K562 (cell line): ENCODE data around the gene MAML3. TPM values are rescaled to one million over a fixed set of nuclear protein-coding genes. Genes with fewer than 3 reads are reported as not detected.

Source experiments
- ATAC-seq: fragments of 200-7000 bp; cut with Tn5 transposase; 3 replicates; pipeline ENCODE4 v1.9.1; 2020; ENCODE audit warnings: moderate library complexity
- BruUV-seq: library from RNA; stranded (reverse); fragments of 400-500 nt; replicated peaks from 2 replicates; lab custom pipeline; 2021; lab: Mats Ljungman, UMichigan
- CTCF ChIA-PET: fragments of 300-600 bp; formaldehyde crosslinking; extraction: SDS; loops from one replicate; lab custom pipeline; 2021; ENCODE audit warnings: low intra/inter-chr PET ratio; lab: Yijun Ruan, JAX
- POLR2A ChIA-PET: fragments of 300-600, 350-650 bp; sonication (Branson Sonifier 250); formaldehyde crosslinking; extraction: SDS; loops from one replicate; lab custom pipeline; 2021; ENCODE audit warnings: antibody characterized with exemption, inconsistent platforms; lab: Yijun Ruan, JAX
- DNase-seq, 4 experiments: peaks; one replicate each; pipeline versions ENCODE4 v3.0.0 to v3.0.0-alpha.2; 2011 to 2018; ENCODE audit warnings: low spot score in 3 of 4, mixed read lengths in 3 of 4; ENCODE audit errors: extremely low read depth in 1 of 4
- FAIRE-seq: peaks from 2 replicates; lab custom pipeline; 2011; peaks lifted over from hg19 to GRCh38; lab: Jason Lieb, UNC
- H2AFZ ChIP-seq: 2 replicates; pipeline ENCODE4 v1.6.0; 2011; ENCODE audit warnings: low read depth, low read length, control low read depth, inconsistent platforms
- H3K27ac ChIP-seq: fragments of 200-600 bp; 3 replicates; pipeline ENCODE4 v1.8.0; 2011; ENCODE audit warnings: low read depth, mild to moderate bottlenecking, control low read depth, inconsistent platforms, low read length, moderate library complexity, mixed read lengths; ENCODE audit errors: extremely low read depth
- H3K27me3 ChIP-seq, 2 experiments: fragments of 300-600 bp in 1 of 2; 2 replicates in 1 of 2; 3 replicates in 1 of 2; pipeline versions ENCODE4 v1.6.0 to v1.8.0; 2011; ENCODE audit warnings: inconsistent platforms in 2 of 2, low read length in 2 of 2, mild to moderate bottlenecking in 1 of 2, mixed read lengths in 1 of 2, moderate library complexity in 1 of 2; ENCODE audit not compliant: control insufficient read depth in 2 of 2, insufficient read depth in 2 of 2
- H3K36me3 ChIP-seq: fragments of 300-600 bp; 3 replicates; pipeline ENCODE4 v1.8.0; 2011; ENCODE audit warnings: mild to moderate bottlenecking, low read length, inconsistent platforms; ENCODE audit not compliant: control insufficient read depth, insufficient read depth
- H3K4me1 ChIP-seq, 2 experiments: fragments of 200-600 bp in 1 of 2; replicated peaks in 1 of 2; 2 replicates in 1 of 2; 3 replicates in 1 of 2; pipeline versions ENCODE4 v1.5.1 to v1.8.0; 2011; ENCODE audit warnings: inconsistent platforms in 2 of 2, low read length in 2 of 2, mild to moderate bottlenecking in 1 of 2, mixed read lengths in 1 of 2, moderate library complexity in 1 of 2; ENCODE audit not compliant: control insufficient read depth in 2 of 2, insufficient read depth in 2 of 2
- H3K4me2 ChIP-seq: 2 replicates; pipeline ENCODE4 v1.6.1; 2011; ENCODE audit warnings: low read length, control low read depth, inconsistent platforms, mixed read lengths; ENCODE audit not compliant: insufficient read depth
- H3K4me3 ChIP-seq: fragments of 200-600 bp; sonication (generic), shearing (Covaris generic); 2 replicates; pipeline ENCODE4 v1.5.1; 2016; ENCODE audit warnings: control low read depth, inconsistent platforms
- H3K79me2 ChIP-seq: fragments of 200-600 bp; 3 replicates; pipeline ENCODE4 v1.8.0; 2011; ENCODE audit warnings: low read length, inconsistent platforms; ENCODE audit not compliant: control insufficient read depth, insufficient read depth
- H3K9ac ChIP-seq, 2 experiments: 2 replicates each; pipeline versions ENCODE4 v1.6.0 to v1.6.1; 2011; ENCODE audit warnings: low read depth in 2 of 2, low read length in 2 of 2, control low read depth in 1 of 2, inconsistent platforms in 1 of 2, mild to moderate bottlenecking in 1 of 2, mixed read lengths in 1 of 2; ENCODE audit not compliant: insufficient read depth in 1 of 2
- H3K9me1 ChIP-seq: one replicate; pipeline ENCODE4 v1.6.0; 2011; ENCODE audit warnings: inconsistent platforms, mild to moderate bottlenecking, low read length, moderate library complexity; ENCODE audit not compliant: control insufficient read depth, insufficient read depth
- H3K9me3 ChIP-seq: replicated peaks from 2 replicates; pipeline ENCODE4 v1.5.1; 2011; ENCODE audit warnings: low read depth, low read length, inconsistent platforms; ENCODE audit not compliant: control insufficient read depth, insufficient read depth
- H4K20me1 ChIP-seq: replicated peaks from 2 replicates; pipeline ENCODE4 v1.6.1; 2011; ENCODE audit warnings: low read length, inconsistent platforms, mixed read lengths; ENCODE audit not compliant: control insufficient read depth, insufficient read depth
- CEBPZ ChIP-seq: fragments of 150-350 bp; IDR thresholded peaks from 2 replicates; pipeline ENCODE4 v1.6.1; 2014; ENCODE audit warnings: low read depth, mild to moderate bottlenecking, low read length, borderline replicate concordance
- CXXC5 ChIP-seq: fragments of 250-450 bp; sonication (Bioruptor Pico); IDR thresholded peaks from 2 replicates; pipeline ENCODE4 v1.8.0; 2022; ENCODE audit warnings: inconsistent platforms, mild to moderate bottlenecking, moderate library complexity
- MBD1 ChIP-seq: fragments of 250-450 bp; sonication (Bioruptor Pico); IDR thresholded peaks from 2 replicates; pipeline ENCODE4 v1.8.0; 2022; ENCODE audit warnings: inconsistent platforms
- NBN ChIP-seq: fragments of 450-650 bp; IDR thresholded peaks from 2 replicates; pipeline ENCODE4 v1.6.1; 2016; ENCODE audit warnings: low read depth, mild to moderate bottlenecking
- PRMT5 ChIP-seq: sonication (generic); formaldehyde crosslinking; IDR thresholded peaks from 2 replicates; pipeline ENCODE4 v1.5.0; 2020; ENCODE audit warnings: missing genetic modification reagents
- WGBS: fragments of 100-300 bp; shearing (Covaris generic); methylation state at CpG from one replicate; pipeline ENCODE4 v1.1.6; 2016; ENCODE audit warnings: low coverage, mixed read lengths; ENCODE audit not compliant: insufficient coverage; ENCODE audit errors: missing lambda C conversion rate; 5-methylcytosine and 5-hydroxymethylcytosine counted together
- in situ Hi-C: fragments of 300-500 bp; cut with MboI; formaldehyde crosslinking; loops from 4 replicates; pipeline ENCODE4 v1.15.0; 2018; ENCODE audit warnings: inconsistent platforms, mixed read lengths
- intact Hi-C: fragments of 100-400 bp; cut with micrococcal nuclease; formaldehyde crosslinking; loops from 2 replicates; pipeline ENCODE4 v1.14.2; 2022
- polyA plus RNA-seq, 8 experiments: library from polyadenylated mRNA; depleted of rRNA in 4 of 8; stranded (reverse) in 5 of 8; unstranded in 3 of 8; fragments of >200 nt; fragmentation: Nextera tagmentation in 2 of 8; fragmentation: Illumina TruSeq in 1 of 8; extraction: Ambion mirVana in 2 of 8; extraction: Trizol in 1 of 8; gene quantifications; 2 replicates each; pipeline versions ENCODE4 v1.2.1 to v1.2.3, GENCODE V29; 2011 to 2014; ENCODE audit warnings: inconsistent platforms in 1 of 8, missing spikeins in 1 of 8
- total RNA-seq, 7 experiments: library from RNA; depleted of rRNA in 6 of 7; stranded (reverse); fragments of >200 nt in 6 of 7; fragmentation: Illumina TruSeq in 2 of 7; extraction: Trizol in 2 of 7; gene quantifications; 2 replicates each; pipeline versions ENCODE4 v1.2.1 to v1.2.3, GENCODE V29; 2011 to 2021; ENCODE audit warnings: low replicate concordance in 1 of 7

MAML3 gene
- total and polyA plus RNA-seq, 9 of the 15 experiments (the other 6 are each of a cell fraction or from before 2014, with no cell fraction given) = 0.01 to 0.55 (median 0.25) TPM

- H3K4me2 ChIP-seq = no peak overlapping the region
- no peak overlapping the region for H3K4me3 ChIP-seq
- CTCF ChIA-PET = no interaction called here
- in situ Hi-C loops (no loop called here), intact Hi-C loops (no loop called here)
- BruUV-seq = no TSS peak
- no peak overlapping the region for H2AFZ ChIP-seq
- H3K36me3 ChIP-seq = no peaks in the 10 kb centered on the region
- peaks cover 7% of the 10 kb centered on the region; the same call in 1 of the 2 replicates for H4K20me1 ChIP-seq
- no peak for FAIRE-seq
- no peak overlapping the region for H3K9ac ChIP-seq
- H3K9me3 ChIP-seq = no peaks in the 10 kb centered on the region
- peaks cover 2 to 5% of the 10 kb centered on the region in 2 experiments; a peak in 1 of 5 replicates for H3K27me3 ChIP-seq
- WGBS = 0% methylated on average over 6 of the region's 6 CpGs
- POLR2A ChIA-PET = no interaction called here
- TF ChIP-seq CXXC5 (no peak), MBD1 (no peak), PRMT5 (CRISPR knock-in tag) (no peak), NBN (no peak), CEBPZ (no peak)
- H3K4me1 ChIP-seq = peaks cover 0 to 4% of the 10 kb centered on the region in 2 experiments; a peak in 2 of 5 replicates
- H3K79me2 ChIP-seq = no peaks in the 10 kb centered on the region
- no peaks in the 10 kb centered on the region for H3K9me1 ChIP-seq
- DNase-seq = no peak
- ATAC-seq = no peak
- no peak overlapping the region for H3K27ac ChIP-seq
Observed at GRCh38 chr4:139839403-139840031, 314.5 kb downstream of the MAML3 start.
